Measurements from ENCODE around the gene GDA.

GDA gene

GRCh38 chr9:72149231-72149975, at the start of gene GDA:
GDA (plus strand) TSS chr9:72149440; CDS start chr9:72149560, 120 bp downstream.
- no peak for TF ChIP-seq CTCF (IDR thresholded peaks at IDR 0.05; ENCODE audit: low read depth, low read length)
- DNase-seq (ENCODE audit: extremely low read depth, low read depth) = no peak

GRCh38 chr9:72102520-72102919, 46.7 kb upstream of the GDA start:
- no peak for DNase-seq (ENCODE audit: extremely low read depth, low read depth)
- no peak for TF ChIP-seq CTCF (IDR thresholded peaks at IDR 0.05; ENCODE audit: low read depth, low read length)

DNA sequence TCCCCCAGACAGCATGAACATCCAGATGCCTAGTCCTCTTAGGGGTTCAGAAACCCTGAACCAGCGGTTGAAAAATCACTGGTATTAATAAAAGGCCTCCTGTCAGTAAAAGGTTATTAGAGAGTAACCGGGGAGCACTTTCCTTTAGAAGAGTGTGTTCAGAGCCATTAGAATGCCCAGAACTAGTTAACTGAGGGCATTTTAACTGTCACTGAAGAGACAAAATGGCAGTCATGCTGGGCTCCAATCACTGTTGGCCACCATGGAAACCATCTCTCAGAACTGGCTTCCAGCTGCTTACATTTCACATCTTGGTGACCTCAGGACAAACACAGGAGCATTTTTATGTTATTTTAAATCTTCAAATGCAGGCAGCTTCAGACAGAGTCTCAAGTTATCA, 36.2 kb upstream of the GDA start:
- DNase-seq (ENCODE audit: extremely low read depth, low read depth) = no peak
- no peak for TF ChIP-seq CTCF (IDR thresholded peaks at IDR 0.05; ENCODE audit: low read depth, low read length)

GRCh38 chr9:72119853-72120252, 29.4 kb upstream of the GDA start:
- TF ChIP-seq CTCF (IDR thresholded peaks at IDR 0.05; ENCODE audit: low read depth, low read length) = no peak
- DNase-seq (ENCODE audit: extremely low read depth, low read depth) = no peak

DNA sequence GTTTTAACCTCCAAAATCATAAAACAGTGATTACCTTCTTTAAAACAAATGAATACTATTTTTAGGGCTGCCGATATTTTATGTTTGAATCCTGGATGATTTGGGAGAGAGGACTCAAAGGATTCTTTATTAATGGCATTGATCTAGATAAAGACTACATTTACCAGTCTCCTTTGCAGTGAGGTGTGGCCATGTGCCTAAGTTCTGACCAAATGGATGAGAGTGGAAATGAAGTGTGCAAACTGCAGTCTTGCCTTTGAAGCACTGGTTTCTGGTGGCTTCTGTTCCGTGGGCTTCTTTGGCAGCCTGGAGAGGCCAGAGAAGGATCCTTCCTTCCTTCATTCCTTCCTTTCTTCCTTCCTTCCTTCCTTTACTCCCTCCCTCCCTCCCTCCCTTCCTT, 24.3 kb upstream of the GDA start:
- no peak for DNase-seq (ENCODE audit: extremely low read depth, low read depth)
- no peak for TF ChIP-seq CTCF (IDR thresholded peaks at IDR 0.05; ENCODE audit: low read depth, low read length)

DNA sequence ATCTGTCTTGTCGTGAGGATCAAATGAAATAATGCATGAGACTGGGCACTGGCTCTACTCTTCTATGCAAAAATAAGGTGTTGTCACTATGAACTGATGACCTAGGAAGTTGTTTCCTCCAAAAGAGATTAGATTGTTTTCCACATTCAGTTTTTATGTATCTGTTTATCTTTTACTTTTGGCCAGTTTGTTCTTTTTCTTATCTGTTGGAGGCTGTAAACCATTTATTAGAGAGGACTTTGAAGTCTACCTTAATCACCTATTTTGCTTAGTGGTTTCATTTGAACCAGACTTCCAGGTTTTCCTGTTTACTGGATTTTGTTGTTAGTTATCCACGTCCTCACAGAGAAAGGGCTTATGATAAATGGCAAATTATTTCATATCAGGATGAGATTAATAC, 21.5 kb upstream of the GDA start:
- no peak for DNase-seq (ENCODE audit: extremely low read depth, low read depth)
- TF ChIP-seq CTCF (IDR thresholded peaks at IDR 0.05; ENCODE audit: low read depth, low read length) = no peak

GRCh38 chr9:72128526-72128925, 20.7 kb upstream of the GDA start:
- no peak for TF ChIP-seq CTCF (IDR thresholded peaks at IDR 0.05; ENCODE audit: low read depth, low read length)
- DNase-seq (ENCODE audit: extremely low read depth, low read depth) = no peak
